K562 (cell line): ENCODE results near the gene EML6. TPM values are rescaled to one million over a fixed set of nuclear protein-coding genes. Genes with fewer than 3 reads are reported as not detected.

Experiments
- ATAC-seq: fragments of 200-7000 bp; cut with Tn5 transposase; 3 replicates; pipeline ENCODE4 v1.9.1; 2020; ENCODE audit warnings: moderate library complexity
- BruUV-seq: library from RNA; stranded (reverse); fragments of 400-500 nt; replicated peaks from 2 replicates; lab custom pipeline; 2021; lab: Mats Ljungman, UMichigan
- CTCF ChIA-PET: fragments of 300-600 bp; formaldehyde crosslinking; extraction: SDS; loops from one replicate; lab custom pipeline; 2021; ENCODE audit warnings: low intra/inter-chr PET ratio; lab: Yijun Ruan, JAX
- POLR2A ChIA-PET: fragments of 300-600, 350-650 bp; sonication (Branson Sonifier 250); formaldehyde crosslinking; extraction: SDS; loops from one replicate; lab custom pipeline; 2021; ENCODE audit warnings: antibody characterized with exemption, inconsistent platforms; lab: Yijun Ruan, JAX
- DNase-seq, 4 experiments: peaks; one replicate each; pipeline versions ENCODE4 v3.0.0 to v3.0.0-alpha.2; 2011 to 2018; ENCODE audit warnings: low spot score in 3 of 4, mixed read lengths in 3 of 4; ENCODE audit errors: extremely low read depth in 1 of 4
- FAIRE-seq: peaks from 2 replicates; lab custom pipeline; 2011; peaks lifted over from hg19 to GRCh38; lab: Jason Lieb, UNC
- H2AFZ ChIP-seq: 2 replicates; pipeline ENCODE4 v1.6.0; 2011; ENCODE audit warnings: low read depth, low read length, control low read depth, inconsistent platforms
- H3K27ac ChIP-seq: fragments of 200-600 bp; 3 replicates; pipeline ENCODE4 v1.8.0; 2011; ENCODE audit warnings: low read depth, mild to moderate bottlenecking, control low read depth, inconsistent platforms, low read length, moderate library complexity, mixed read lengths; ENCODE audit errors: extremely low read depth
- H3K27me3 ChIP-seq, 2 experiments: fragments of 300-600 bp in 1 of 2; 2 replicates in 1 of 2; 3 replicates in 1 of 2; pipeline versions ENCODE4 v1.6.0 to v1.8.0; 2011; ENCODE audit warnings: inconsistent platforms in 2 of 2, low read length in 2 of 2, mild to moderate bottlenecking in 1 of 2, mixed read lengths in 1 of 2, moderate library complexity in 1 of 2; ENCODE audit not compliant: control insufficient read depth in 2 of 2, insufficient read depth in 2 of 2
- H3K36me3 ChIP-seq: fragments of 300-600 bp; 3 replicates; pipeline ENCODE4 v1.8.0; 2011; ENCODE audit warnings: mild to moderate bottlenecking, low read length, inconsistent platforms; ENCODE audit not compliant: control insufficient read depth, insufficient read depth
- H3K4me1 ChIP-seq, 2 experiments: fragments of 200-600 bp in 1 of 2; replicated peaks in 1 of 2; 2 replicates in 1 of 2; 3 replicates in 1 of 2; pipeline versions ENCODE4 v1.5.1 to v1.8.0; 2011; ENCODE audit warnings: inconsistent platforms in 2 of 2, low read length in 2 of 2, mild to moderate bottlenecking in 1 of 2, mixed read lengths in 1 of 2, moderate library complexity in 1 of 2; ENCODE audit not compliant: control insufficient read depth in 2 of 2, insufficient read depth in 2 of 2
- H3K4me2 ChIP-seq: 2 replicates; pipeline ENCODE4 v1.6.1; 2011; ENCODE audit warnings: low read length, control low read depth, inconsistent platforms, mixed read lengths; ENCODE audit not compliant: insufficient read depth
- H3K4me3 ChIP-seq: fragments of 200-600 bp; sonication (generic), shearing (Covaris generic); 2 replicates; pipeline ENCODE4 v1.5.1; 2016; ENCODE audit warnings: control low read depth, inconsistent platforms
- H3K79me2 ChIP-seq: fragments of 200-600 bp; 3 replicates; pipeline ENCODE4 v1.8.0; 2011; ENCODE audit warnings: low read length, inconsistent platforms; ENCODE audit not compliant: control insufficient read depth, insufficient read depth
- H3K9ac ChIP-seq, 2 experiments: 2 replicates each; pipeline versions ENCODE4 v1.6.0 to v1.6.1; 2011; ENCODE audit warnings: low read depth in 2 of 2, low read length in 2 of 2, control low read depth in 1 of 2, inconsistent platforms in 1 of 2, mild to moderate bottlenecking in 1 of 2, mixed read lengths in 1 of 2; ENCODE audit not compliant: insufficient read depth in 1 of 2
- H3K9me1 ChIP-seq: one replicate; pipeline ENCODE4 v1.6.0; 2011; ENCODE audit warnings: inconsistent platforms, mild to moderate bottlenecking, low read length, moderate library complexity; ENCODE audit not compliant: control insufficient read depth, insufficient read depth
- H3K9me3 ChIP-seq: replicated peaks from 2 replicates; pipeline ENCODE4 v1.5.1; 2011; ENCODE audit warnings: low read depth, low read length, inconsistent platforms; ENCODE audit not compliant: control insufficient read depth, insufficient read depth
- H4K20me1 ChIP-seq: replicated peaks from 2 replicates; pipeline ENCODE4 v1.6.1; 2011; ENCODE audit warnings: low read length, inconsistent platforms, mixed read lengths; ENCODE audit not compliant: control insufficient read depth, insufficient read depth
- FOXJ2 ChIP-seq: fragments of 200-800 bp; sonication (Bioruptor generic); IDR thresholded peaks from 2 replicates; pipeline ENCODE4 v1.6.1; 2016; ENCODE audit warnings: missing genetic modification characterization, missing compliant biosample characterization
- NFIX ChIP-seq: fragments of 250-450 bp; sonication (Bioruptor Pico); IDR thresholded peaks from 2 replicates; pipeline ENCODE4 v1.4.0; 2020; ENCODE audit warnings: low read depth, mild to moderate bottlenecking, moderate library complexity
- PBX2 ChIP-seq, 2 experiments: IDR thresholded peaks in 1 of 2; conservative IDR thresholded peaks in 1 of 2; 2 replicates each; pipeline ENCODE4 v1.6.1; 2016; ENCODE audit warnings: low read depth in 2 of 2, mild to moderate bottlenecking in 1 of 2, missing compliant biosample characterization in 1 of 2, missing genetic modification characterization in 1 of 2, moderate library complexity in 1 of 2
- PHF8 ChIP-seq: fragments of 200-600 bp; sonication (generic); IDR thresholded peaks from 2 replicates; pipeline ENCODE4 v1.6.1; 2012; ENCODE audit warnings: mixed run types, mild to moderate bottlenecking, inconsistent platforms, low read length, moderate library complexity, borderline replicate concordance
- PPARD ChIP-seq: fragments of 250-450 bp; sonication (Bioruptor Pico); IDR thresholded peaks from 2 replicates; pipeline ENCODE4 v1.8.0; 2022; ENCODE audit warnings: inconsistent platforms, mild to moderate bottlenecking, moderate library complexity
- STAT5B ChIP-seq: fragments of 250-450 bp; sonication (Bioruptor Pico); IDR thresholded peaks from 2 replicates; pipeline ENCODE4 v1.8.0; 2021; ENCODE audit warnings: mild to moderate bottlenecking, inconsistent platforms
- TAL1 ChIP-seq: fragments of 450-650 bp; IDR thresholded peaks from 2 replicates; pipeline ENCODE4 v1.6.1; 2016; ENCODE audit warnings: mild to moderate bottlenecking
- ZNF175 ChIP-seq: fragments of 200-800 bp; sonication (Bioruptor generic); IDR thresholded peaks from 2 replicates; pipeline ENCODE4 v1.6.1; 2016; ENCODE audit warnings: low read depth, mild to moderate bottlenecking, missing genetic modification characterization, missing compliant biosample characterization
- ZNF239 ChIP-seq: fragments of 250-450 bp; sonication (Bioruptor Pico); IDR thresholded peaks from 2 replicates; pipeline ENCODE4 v1.4.0; 2020; ENCODE audit warnings: mild to moderate bottlenecking
- WGBS: fragments of 100-300 bp; shearing (Covaris generic); methylation state at CpG from one replicate; pipeline ENCODE4 v1.1.6; 2016; ENCODE audit warnings: low coverage, mixed read lengths; ENCODE audit not compliant: insufficient coverage; ENCODE audit errors: missing lambda C conversion rate; 5-methylcytosine and 5-hydroxymethylcytosine counted together
- in situ Hi-C: fragments of 300-500 bp; cut with MboI; formaldehyde crosslinking; loops from 4 replicates; pipeline ENCODE4 v1.15.0; 2018; ENCODE audit warnings: inconsistent platforms, mixed read lengths
- intact Hi-C: fragments of 100-400 bp; cut with micrococcal nuclease; formaldehyde crosslinking; loops from 2 replicates; pipeline ENCODE4 v1.14.2; 2022
- polyA plus RNA-seq, 8 experiments: library from polyadenylated mRNA; depleted of rRNA in 4 of 8; stranded (reverse) in 5 of 8; unstranded in 3 of 8; fragments of >200 nt; fragmentation: Nextera tagmentation in 2 of 8; fragmentation: Illumina TruSeq in 1 of 8; extraction: Ambion mirVana in 2 of 8; extraction: Trizol in 1 of 8; gene quantifications; 2 replicates each; pipeline versions ENCODE4 v1.2.1 to v1.2.3, GENCODE V29; 2011 to 2014; ENCODE audit warnings: inconsistent platforms in 1 of 8, missing spikeins in 1 of 8
- total RNA-seq, 7 experiments: library from RNA; depleted of rRNA in 6 of 7; stranded (reverse); fragments of >200 nt in 6 of 7; fragmentation: Illumina TruSeq in 2 of 7; extraction: Trizol in 2 of 7; gene quantifications; 2 replicates each; pipeline versions ENCODE4 v1.2.1 to v1.2.3, GENCODE V29; 2011 to 2021; ENCODE audit warnings: low replicate concordance in 1 of 7
- TF ChIP-seq, protein P1 (sequence below): fragments of 450-650 bp; formaldehyde crosslinking; IDR thresholded peaks from 2 replicates; pipeline ENCODE4 v1.4.0; 2020; ENCODE audit warnings: mild to moderate bottlenecking, moderate library complexity
- TF ChIP-seq, protein P2 (sequence below): sonication (generic); formaldehyde crosslinking; IDR thresholded peaks from 2 replicates; pipeline ENCODE4 v1.4.0; 2020; ENCODE audit warnings: mild to moderate bottlenecking, missing genetic modification reagents

EML6 gene
- total and polyA plus RNA-seq, 9 of the 15 experiments (the other 6 are each of a cell fraction or from before 2014, with no cell fraction given): 0.07 to 0.56 (median 0.25) TPM

GRCh38 chr2:54941248-54941984 lies 218.0 kb downstream of the EML6 start:
- intact Hi-C loops: no loop called here
- TF ChIP-seq NFIX (CRISPR knock-in tag) (no peak), PPARD (CRISPR knock-in tag) (no peak), ZNF175 (CRISPR knock-in tag) (no peak), PHF8 (no peak), FOXJ2 (tag) (no peak), ZNF239 (CRISPR knock-in tag) (no peak), STAT5B (CRISPR knock-in tag) (no peak), PBX2 (CRISPR knock-in tag; IDR thresholded peaks at IDR 0.05; ENCODE audit: low read depth) (no peak), PBX2 (tag; conservative IDR thresholded peaks at IDR 0.05; ENCODE audit: low read depth) (no peak), TAL1 (no peak)
- TF ChIP-seq, protein P1, sequence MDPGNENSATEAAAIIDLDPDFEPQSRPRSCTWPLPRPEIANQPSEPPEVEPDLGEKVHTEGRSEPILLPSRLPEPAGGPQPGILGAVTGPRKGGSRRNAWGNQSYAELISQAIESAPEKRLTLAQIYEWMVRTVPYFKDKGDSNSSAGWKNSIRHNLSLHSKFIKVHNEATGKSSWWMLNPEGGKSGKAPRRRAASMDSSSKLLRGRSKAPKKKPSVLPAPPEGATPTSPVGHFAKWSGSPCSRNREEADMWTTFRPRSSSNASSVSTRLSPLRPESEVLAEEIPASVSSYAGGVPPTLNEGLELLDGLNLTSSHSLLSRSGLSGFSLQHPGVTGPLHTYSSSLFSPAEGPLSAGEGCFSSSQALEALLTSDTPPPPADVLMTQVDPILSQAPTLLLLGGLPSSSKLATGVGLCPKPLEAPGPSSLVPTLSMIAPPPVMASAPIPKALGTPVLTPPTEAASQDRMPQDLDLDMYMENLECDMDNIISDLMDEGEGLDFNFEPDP: no peak
- TF ChIP-seq, protein P2, sequence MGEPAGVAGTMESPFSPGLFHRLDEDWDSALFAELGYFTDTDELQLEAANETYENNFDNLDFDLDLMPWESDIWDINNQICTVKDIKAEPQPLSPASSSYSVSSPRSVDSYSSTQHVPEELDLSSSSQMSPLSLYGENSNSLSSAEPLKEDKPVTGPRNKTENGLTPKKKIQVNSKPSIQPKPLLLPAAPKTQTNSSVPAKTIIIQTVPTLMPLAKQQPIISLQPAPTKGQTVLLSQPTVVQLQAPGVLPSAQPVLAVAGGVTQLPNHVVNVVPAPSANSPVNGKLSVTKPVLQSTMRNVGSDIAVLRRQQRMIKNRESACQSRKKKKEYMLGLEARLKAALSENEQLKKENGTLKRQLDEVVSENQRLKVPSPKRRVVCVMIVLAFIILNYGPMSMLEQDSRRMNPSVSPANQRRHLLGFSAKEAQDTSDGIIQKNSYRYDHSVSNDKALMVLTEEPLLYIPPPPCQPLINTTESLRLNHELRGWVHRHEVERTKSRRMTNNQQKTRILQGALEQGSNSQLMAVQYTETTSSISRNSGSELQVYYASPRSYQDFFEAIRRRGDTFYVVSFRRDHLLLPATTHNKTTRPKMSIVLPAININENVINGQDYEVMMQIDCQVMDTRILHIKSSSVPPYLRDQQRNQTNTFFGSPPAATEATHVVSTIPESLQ (CRISPR knock-in tag): no peak

More at GRCh38 chr2:54941248-54941984, 218.0 kb downstream of the EML6 start:
- Histone ChIP-seq H4K20me1 (no peaks in the 10 kb centered on the region), H3K9me1 (no peaks in the 10 kb centered on the region), H3K4me2 (no peak overlapping the region), H3K9me3 (no peaks in the 10 kb centered on the region), H3K4me3 (no peak overlapping the region), H2AFZ (no peak overlapping the region), H3K79me2 (no peaks in the 10 kb centered on the region), H3K27me3 (peaks cover 3 to 21% of the 10 kb centered on the region in 2 experiments; a peak in 4 of 5 replicates), H3K4me1 (peaks cover 0 to 2% of the 10 kb centered on the region in 2 experiments; a peak in 1 of 5 replicates), H3K27ac (no peak overlapping the region), H3K36me3 (no peaks in the 10 kb centered on the region), H3K9ac (no peak overlapping the region)
- peak; percentile 6 for FAIRE-seq
- CTCF ChIA-PET: interaction anchor here (0.5 kb wide), 1 partner anchor 665 kb away, joined by 3 read pairs; no protein-coding TSS in a partner anchor
- POLR2A ChIA-PET: interaction anchor here (0.7 to 1.4 kb wide), 5 partner anchors 10 to 49 kb away, joined by 3 to 4 read pairs (median 3); no protein-coding TSS in a partner anchor
- DNase-seq: no peak
- no TSS peak for BruUV-seq
- in situ Hi-C loops: no loop called here
- ATAC-seq: no peak
- WGBS: 15% methylated on average over 12 of the region's 15 CpGs
